Endothelial cell (in vitro differentiated cells): ENCODE measurements around the gene RERE. TPM values are rescaled to one million over a fixed set of nuclear protein-coding genes. Genes with fewer than 3 reads are reported as not detected.

Experiments used
- DNase-seq: peaks from one replicate; pipeline ENCODE4 v3.0.0; 2021; ENCODE audit warnings: low spot score
- H3K27ac Mint-ChIP-seq: one replicate; pipeline ENCODE4 v1.8.0; 2021; ENCODE audit warnings: mixed read lengths, inconsistent platforms; ENCODE audit not compliant: unreplicated experiment
- H3K27me3 Mint-ChIP-seq: one replicate; pipeline ENCODE4 v1.8.0; 2021; ENCODE audit warnings: mild to moderate bottlenecking, moderate library complexity, mixed read lengths, inconsistent platforms; ENCODE audit not compliant: unreplicated experiment
- H3K36me3 Mint-ChIP-seq: one replicate; pipeline ENCODE4 v1.8.0; 2021; ENCODE audit warnings: mild to moderate bottlenecking, low read depth, mixed read lengths, inconsistent platforms; ENCODE audit not compliant: unreplicated experiment
- H3K4me1 Mint-ChIP-seq: one replicate; pipeline ENCODE4 v1.8.0; 2021; ENCODE audit warnings: mild to moderate bottlenecking, mixed read lengths, inconsistent platforms; ENCODE audit not compliant: unreplicated experiment
- H3K4me3 Mint-ChIP-seq: one replicate; pipeline ENCODE4 v1.8.0; 2021; ENCODE audit warnings: mild to moderate bottlenecking, mixed read lengths, inconsistent platforms; ENCODE audit not compliant: unreplicated experiment
- H3K9me3 Mint-ChIP-seq: one replicate; pipeline ENCODE4 v1.8.0; 2021; ENCODE audit warnings: mixed read lengths, inconsistent platforms; ENCODE audit not compliant: unreplicated experiment
- CTCF ChIP-seq: fragments of 200-600 bp; sonication (generic); IDR thresholded peaks from one replicate; pipeline ENCODE4 v1.5.0; 2021; ENCODE audit warnings: antibody characterized with exemption; ENCODE audit not compliant: unreplicated experiment
- total RNA-seq: library from RNA; stranded (reverse); fragmentation: NEBNext Ultra II Directional; extraction: Animal tissue kit (Norgen Biotek cat#: 25700); gene quantifications from one replicate; pipeline ENCODE4 v1.2.1, GENCODE V29; 2021; ENCODE audit not compliant: unreplicated experiment

Gene RERE
- total RNA-seq, 1 donor from 2014 or later: 115 TPM

- H3K36me3 Mint-ChIP-seq: peaks cover 10% of the 10 kb centered on the region
- peaks cover 8% of the 10 kb centered on the region for H3K27me3 Mint-ChIP-seq
- DNase-seq: no peak
- no peak overlapping the region for H3K27ac Mint-ChIP-seq
- no peak overlapping the region for H3K4me3 Mint-ChIP-seq
- peaks cover 1% of the 10 kb centered on the region for H3K4me1 Mint-ChIP-seq
- H3K9me3 Mint-ChIP-seq: no peaks in the 10 kb centered on the region
- TF ChIP-seq CTCF: no peak
Observed at GRCh38 chr1:8533124-8533523, 284.3 kb downstream of the RERE start.

- H3K4me3 Mint-ChIP-seq: no peak overlapping the region
- H3K9me3 Mint-ChIP-seq: no peaks in the 10 kb centered on the region
- H3K27ac Mint-ChIP-seq: no peak overlapping the region
- H3K36me3 Mint-ChIP-seq: peaks cover 6% of the 10 kb centered on the region
- no peak for DNase-seq
- H3K4me1 Mint-ChIP-seq: peaks cover 13% of the 10 kb centered on the region
- H3K27me3 Mint-ChIP-seq: peaks cover 9% of the 10 kb centered on the region
- no peak for TF ChIP-seq CTCF
Observed at GRCh38 chr1:8529901-8530300, 287.5 kb downstream of the RERE start.

- peaks cover 6% of the 10 kb centered on the region for H3K36me3 Mint-ChIP-seq
- H3K27ac Mint-ChIP-seq: peak overlapping the region; percentile 50
- H3K27me3 Mint-ChIP-seq: peaks cover 8% of the 10 kb centered on the region
- no peak for DNase-seq
- peak overlapping the region; percentile 21 for H3K4me3 Mint-ChIP-seq
- no peak for TF ChIP-seq CTCF
- peaks cover 29% of the 10 kb centered on the region for H3K4me1 Mint-ChIP-seq
- H3K9me3 Mint-ChIP-seq: no peaks in the 10 kb centered on the region
Observed at GRCh38 chr1:8527941-8528340, 289.5 kb downstream of the RERE start.

- DNase-seq: peak; percentile 47
- Mint-ChIP-seq H3K27me3 (peaks cover 4% of the 10 kb centered on the region), H3K4me3 (no peak overlapping the region), H3K4me1 (peaks cover 29% of the 10 kb centered on the region), H3K36me3 (peaks cover 10% of the 10 kb centered on the region), H3K9me3 (no peaks in the 10 kb centered on the region), H3K27ac (no peak overlapping the region)
- TF ChIP-seq CTCF: no peak
Observed at GRCh38 chr1:8525558-8526275, 291.7 kb downstream of the RERE start.

- no peaks in the 10 kb centered on the region for H3K9me3 Mint-ChIP-seq
- H3K27me3 Mint-ChIP-seq: peaks cover 4% of the 10 kb centered on the region
- H3K4me1 Mint-ChIP-seq: peaks cover 29% of the 10 kb centered on the region
- TF ChIP-seq CTCF: no peak
- H3K27ac Mint-ChIP-seq: no peak overlapping the region
- H3K4me3 Mint-ChIP-seq: no peak overlapping the region
- H3K36me3 Mint-ChIP-seq: peaks cover 10% of the 10 kb centered on the region
- DNase-seq: no peak
Observed at GRCh38 chr1:8525216-8525557, 292.3 kb downstream of the RERE start.
